ENCODE measurements around the gene SPTB.

- no peak for TF ChIP-seq CTCF (conservative IDR thresholded peaks at IDR 0.05; ENCODE audit: low read depth, low read length)
- TF ChIP-seq EZH2 (IDR thresholded peaks at IDR 0.05; ENCODE audit: low read length, unreplicated experiment): no peak
- no peak for TF ChIP-seq EZH2phosphoT487 (IDR thresholded peaks at IDR 0.05; ENCODE audit: borderline replicate concordance, low read length)
These were observed 97.5 kb downstream of the SPTB start for GRCh38 chr14:64782196-64782595.

All from PC-3 (cell line).